Smooth muscle cell of the pulmonary artery (primary cell): ENCODE data around the gene C11orf65. TPM values are rescaled to one million over a fixed set of nuclear protein-coding genes. Genes with fewer than 3 reads are reported as not detected.

Experiments
- total RNA-seq: library from RNA; depleted of rRNA; stranded (reverse); fragments of >200 nt; gene quantifications from 2 replicates; pipeline ENCODE4 v1.2.3, GENCODE V29; 2014

The C11orf65 gene, protein sequence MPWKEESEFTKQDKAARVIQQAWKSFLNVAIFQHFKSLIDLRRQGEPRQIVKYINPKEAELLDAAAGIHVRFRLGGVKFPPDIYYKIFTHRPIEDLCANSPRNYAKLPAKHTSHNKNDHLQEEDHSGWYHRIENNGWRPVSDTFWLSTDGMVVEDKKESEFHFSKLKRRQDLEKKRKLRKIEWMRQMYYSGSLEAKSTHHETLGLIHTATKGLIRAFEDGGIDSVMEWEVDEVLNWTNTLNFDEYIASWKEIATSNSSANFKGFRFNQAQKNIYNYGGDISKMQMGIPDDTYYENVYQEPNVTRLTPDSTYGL
- total RNA-seq: 0.65 and 0.73 TPM in 2 replicates

DNA sequence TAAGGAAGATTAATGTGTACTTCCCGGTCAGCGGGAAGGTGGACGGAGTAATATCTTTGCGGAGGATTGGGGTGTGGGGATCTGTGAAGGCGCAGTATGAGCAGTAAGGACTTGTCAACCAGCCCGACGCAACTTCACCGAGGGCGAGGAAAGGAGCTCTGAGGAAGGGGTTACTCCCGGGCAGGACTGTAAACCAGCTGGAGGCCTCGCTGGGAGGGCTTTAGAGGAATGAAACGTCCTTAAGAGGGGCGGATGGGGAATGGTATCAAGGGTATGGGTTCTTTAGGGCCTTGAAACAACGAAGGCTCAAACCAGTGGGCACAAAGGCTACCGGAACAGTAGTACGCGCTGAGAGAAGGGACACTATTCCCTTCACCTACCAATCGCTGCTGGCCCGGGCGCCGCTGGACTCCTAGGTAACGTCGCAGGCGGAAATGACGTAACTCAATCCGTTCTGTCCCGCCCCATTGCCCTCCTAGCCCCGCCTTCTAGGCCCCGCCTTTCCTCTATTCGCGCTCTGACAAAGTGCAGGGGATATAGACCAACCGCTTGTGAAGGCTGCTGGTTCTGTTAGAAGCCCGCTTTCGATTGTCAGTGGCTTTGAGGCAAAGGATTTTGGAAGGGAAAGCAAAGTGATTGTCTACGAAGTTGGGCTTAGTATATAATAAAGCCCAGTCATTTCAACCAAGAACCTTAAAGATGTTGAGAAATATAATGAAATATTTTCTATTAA lies at the start of gene C11orf65:
C11orf65 (minus strand) TSS at position 439 of the 733 bp plus-strand sequence. CDS start 5,970 bp downstream, outside the sequence.

DNA sequence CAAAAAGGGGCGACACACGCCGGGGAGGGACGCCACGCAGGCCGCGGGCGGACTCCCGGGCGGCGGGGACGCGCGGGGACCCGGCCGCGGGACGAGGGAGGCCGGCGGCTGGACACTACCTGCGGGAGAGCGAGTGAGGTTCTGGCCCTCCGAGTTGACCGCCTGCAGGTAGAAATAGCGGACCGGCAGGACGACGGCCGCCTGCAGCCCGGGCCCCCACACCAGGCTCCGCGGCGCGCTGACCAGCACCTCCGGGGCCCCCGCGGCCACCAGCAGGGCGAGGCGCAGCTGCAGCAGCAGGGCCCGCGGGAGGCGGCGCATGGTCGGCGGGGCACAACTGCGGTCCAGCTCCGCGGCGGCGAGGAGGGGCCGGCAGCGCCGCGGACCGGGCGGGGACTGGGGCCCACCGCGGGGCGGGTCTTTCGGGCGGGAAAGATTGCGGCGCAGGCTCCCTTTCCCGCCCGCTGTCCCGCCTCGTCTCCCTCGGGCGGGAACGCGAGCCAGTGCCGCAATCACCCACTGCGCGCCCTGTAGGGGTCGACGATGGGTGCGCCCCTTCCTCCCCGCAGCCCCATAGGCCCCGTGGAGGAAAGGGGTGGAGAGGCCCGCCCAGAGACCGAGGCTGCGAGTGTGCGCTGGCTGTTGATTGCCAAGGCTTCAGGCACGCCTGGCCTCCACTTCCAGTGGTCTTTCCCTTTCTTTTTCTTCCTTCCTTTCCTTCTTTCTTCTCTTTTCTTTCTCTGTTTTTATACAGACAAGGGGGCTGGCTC lies 30.9 kb upstream of the C11orf65 start, which contains the start of gene POGLUT3:
POGLUT3 (minus strand) TSS at position 339 of the 770 bp plus-strand sequence; CDS start at position 321, 18 bp downstream.

Other genes with a start within 250 kb of the C11orf65 start
- gene NPAT, start 244.9 kb downstream of the C11orf65 start, total RNA-seq: 11.0 and 14.1 TPM in 2 replicates
- gene ATM, start 244.5 kb downstream of the C11orf65 start, total RNA-seq: 106 and 123 TPM in 2 replicates
- 24.2 and 37.5 TPM in 2 replicates for gene POGLUT3, start 30.9 kb upstream of the C11orf65 start, total RNA-seq
- gene EXPH5, start 126.2 kb upstream of the C11orf65 start, total RNA-seq: 0.26 and 0.72 TPM in 2 replicates
- 17.9 and 27.1 TPM in 2 replicates for gene DDX10, start 197.5 kb upstream of the C11orf65 start, total RNA-seq